ENCODE results near the gene SND1. TPM values are rescaled to one million over a fixed set of nuclear protein-coding genes. Genes with fewer than 3 reads are reported as not detected.

Gene SND1
- total and polyA plus RNA-seq, 2 donors (not counting 1 experiment from before 2014, with no cell fraction given): 137 to 174 TPM

DNA sequence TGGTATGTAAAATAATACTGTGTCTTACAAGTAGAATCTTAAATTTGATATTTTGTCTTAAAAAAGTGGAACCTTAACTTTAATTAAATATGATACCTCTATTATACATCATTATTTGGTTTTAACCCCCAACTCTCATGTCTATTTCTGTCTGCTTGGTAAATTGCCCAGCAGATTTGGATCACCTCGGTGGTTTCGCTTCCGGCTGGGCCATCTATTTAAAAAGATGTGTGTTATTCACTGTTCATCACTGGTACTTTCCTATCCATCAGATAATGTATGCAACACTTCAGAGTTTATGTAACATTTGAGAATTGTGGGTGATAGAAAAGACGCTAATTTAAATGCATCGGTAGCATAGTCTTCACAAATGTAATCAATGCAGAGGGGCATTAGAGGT lies 119.7 kb downstream of the SND1 start:
- TF ChIP-seq EZH2 (IDR thresholded peaks at IDR 0.05; ENCODE audit: low read length, missing control alignments): no peak
- TF ChIP-seq, protein P1, sequence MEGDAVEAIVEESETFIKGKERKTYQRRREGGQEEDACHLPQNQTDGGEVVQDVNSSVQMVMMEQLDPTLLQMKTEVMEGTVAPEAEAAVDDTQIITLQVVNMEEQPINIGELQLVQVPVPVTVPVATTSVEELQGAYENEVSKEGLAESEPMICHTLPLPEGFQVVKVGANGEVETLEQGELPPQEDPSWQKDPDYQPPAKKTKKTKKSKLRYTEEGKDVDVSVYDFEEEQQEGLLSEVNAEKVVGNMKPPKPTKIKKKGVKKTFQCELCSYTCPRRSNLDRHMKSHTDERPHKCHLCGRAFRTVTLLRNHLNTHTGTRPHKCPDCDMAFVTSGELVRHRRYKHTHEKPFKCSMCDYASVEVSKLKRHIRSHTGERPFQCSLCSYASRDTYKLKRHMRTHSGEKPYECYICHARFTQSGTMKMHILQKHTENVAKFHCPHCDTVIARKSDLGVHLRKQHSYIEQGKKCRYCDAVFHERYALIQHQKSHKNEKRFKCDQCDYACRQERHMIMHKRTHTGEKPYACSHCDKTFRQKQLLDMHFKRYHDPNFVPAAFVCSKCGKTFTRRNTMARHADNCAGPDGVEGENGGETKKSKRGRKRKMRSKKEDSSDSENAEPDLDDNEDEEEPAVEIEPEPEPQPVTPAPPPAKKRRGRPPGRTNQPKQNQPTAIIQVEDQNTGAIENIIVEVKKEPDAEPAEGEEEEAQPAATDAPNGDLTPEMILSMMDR (conservative IDR thresholded peaks at IDR 0.05 in 1 of 2, IDR thresholded peaks at IDR 0.05 in 1 of 2; ENCODE audit: low read depth in 1 of 2, low read length in 2 of 2): no peak
- Histone ChIP-seq H2AFZ (ENCODE audit: low read length) (no peak overlapping the region), H4K20me1 (ENCODE audit: control insufficient read depth, extremely low read depth, insufficient read depth, low read length) (peaks cover 2% of the 10 kb centered on the region)

DNA sequence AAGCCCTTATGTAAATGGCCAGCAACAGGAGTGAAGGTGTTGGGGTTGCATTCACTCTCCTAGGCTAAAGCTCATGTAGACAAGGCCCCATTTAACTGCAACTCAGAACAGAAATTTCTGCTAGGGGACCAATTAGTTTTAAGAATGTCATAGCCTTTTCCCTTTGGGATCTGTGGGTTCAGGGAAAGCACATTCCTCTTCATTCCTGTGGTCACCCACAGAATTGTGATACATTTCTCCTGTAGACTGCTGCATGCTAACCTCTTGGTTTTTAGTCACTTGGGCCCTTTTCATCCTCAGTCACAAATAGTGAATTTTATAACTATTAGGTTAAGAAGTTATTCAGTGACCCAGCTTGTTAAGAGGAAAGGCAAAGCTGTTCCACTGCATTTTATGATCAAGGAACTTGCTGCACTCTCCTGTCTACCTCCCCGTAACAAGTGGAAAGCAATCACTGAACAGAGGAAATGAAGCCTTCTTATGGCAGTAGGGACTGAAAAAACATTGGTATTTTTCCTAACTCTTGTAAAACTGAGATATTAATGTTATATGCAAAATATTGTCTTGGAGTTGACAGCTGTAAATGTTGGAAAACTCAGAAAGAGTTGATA lies 124.9 kb downstream of the SND1 start:
- Histone ChIP-seq H3K4me1 (ENCODE audit: control insufficient read depth, extremely low read depth, insufficient read depth, low read length) (peaks cover 5% of the 10 kb centered on the region), H2AFZ (ENCODE audit: low read length) (no peak overlapping the region), H3K4me2 (ENCODE audit: extremely low read depth, insufficient read depth, low read length) (no peak overlapping the region), H3K27me3 (ENCODE audit: control insufficient read depth, insufficient read depth, low read length) (no peaks in the 10 kb centered on the region), H4K20me1 (ENCODE audit: control insufficient read depth, extremely low read depth, insufficient read depth, low read length) (no peaks in the 10 kb centered on the region), H3K36me3 (ENCODE audit: control insufficient read depth, insufficient read depth, low read length) (no peaks in the 10 kb centered on the region), H3K9ac (ENCODE audit: insufficient read depth, low read length) (no peak overlapping the region), H3K9me3 (ENCODE audit: control insufficient read depth, insufficient read depth, low read depth, low read length) (no peaks in the 10 kb centered on the region), H3K79me2 (ENCODE audit: control insufficient read depth, insufficient read depth, low read length) (peaks cover 10% of the 10 kb centered on the region), H3K4me3 (replicated peaks in 1 of 4; ENCODE audit: control extremely low read depth in 1 of 4, insufficient read depth in 1 of 4, low read depth in 3 of 4, low read length in 4 of 4) (no peak overlapping the region), H3K27ac (ENCODE audit: insufficient read depth, low read length) (no peak overlapping the region)
- TF ChIP-seq, protein P1 (conservative IDR thresholded peaks at IDR 0.05 in 1 of 2, IDR thresholded peaks at IDR 0.05 in 1 of 2; ENCODE audit: low read depth in 1 of 2, low read length in 2 of 2): no peak
- TF ChIP-seq EZH2 (IDR thresholded peaks at IDR 0.05; ENCODE audit: low read length, missing control alignments): no peak
- peak; percentile 66 to 93 for DNase-seq (ENCODE audit: low read depth in 2 of 2)

More for the DNA sequence above, 119.7 kb downstream of the SND1 start:
- no peak overlapping the region for H3K27ac ChIP-seq (ENCODE audit: insufficient read depth, low read length)
- H3K27me3 ChIP-seq (ENCODE audit: control insufficient read depth, insufficient read depth, low read length): no peaks in the 10 kb centered on the region
- H3K79me2 ChIP-seq (ENCODE audit: control insufficient read depth, insufficient read depth, low read length): peaks cover 17% of the 10 kb centered on the region
- H3K4me1 ChIP-seq (ENCODE audit: control insufficient read depth, extremely low read depth, insufficient read depth, low read length): peaks cover 12% of the 10 kb centered on the region
- H3K4me2 ChIP-seq (ENCODE audit: extremely low read depth, insufficient read depth, low read length): no peak overlapping the region
- no peak for DNase-seq (ENCODE audit: low read depth in 2 of 2)
- no peaks in the 10 kb centered on the region for H3K36me3 ChIP-seq (ENCODE audit: control insufficient read depth, insufficient read depth, low read length)
- H3K4me3 ChIP-seq (replicated peaks in 1 of 4; ENCODE audit: control extremely low read depth in 1 of 4, insufficient read depth in 1 of 4, low read depth in 3 of 4, low read length in 4 of 4): no peak overlapping the region
- H3K9me3 ChIP-seq (ENCODE audit: control insufficient read depth, insufficient read depth, low read depth, low read length): no peaks in the 10 kb centered on the region
- H3K9ac ChIP-seq (ENCODE audit: insufficient read depth, low read length): no peak overlapping the region

DNA sequence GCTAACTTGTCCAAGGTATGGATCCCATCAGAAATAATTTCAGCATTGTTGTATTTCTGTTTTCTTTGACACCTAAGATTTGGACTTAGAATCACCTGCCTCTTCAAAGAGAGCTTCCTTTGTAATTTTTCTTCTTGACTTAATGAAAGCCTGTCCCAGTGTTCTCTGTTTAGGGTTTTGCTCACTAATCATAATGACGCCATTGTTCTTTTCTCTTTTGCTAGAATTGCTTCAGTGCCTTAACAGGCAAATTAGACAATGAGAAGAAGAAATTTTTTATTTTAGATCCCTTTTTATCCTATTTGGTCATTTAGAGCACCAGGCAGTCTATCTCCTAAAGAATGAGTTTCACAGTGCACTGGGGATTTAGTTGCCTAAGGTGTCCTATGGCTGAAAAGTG lies 128.5 kb downstream of the SND1 start:
- H3K4me3 ChIP-seq (replicated peaks in 1 of 4; ENCODE audit: control extremely low read depth in 1 of 4, insufficient read depth in 1 of 4, low read depth in 3 of 4, low read length in 4 of 4): no peak overlapping the region
- no peaks in the 10 kb centered on the region for H3K27me3 ChIP-seq (ENCODE audit: control insufficient read depth, insufficient read depth, low read length)
- H4K20me1 ChIP-seq (ENCODE audit: control insufficient read depth, extremely low read depth, insufficient read depth, low read length): no peaks in the 10 kb centered on the region
- H3K9me3 ChIP-seq (ENCODE audit: control insufficient read depth, insufficient read depth, low read depth, low read length): no peaks in the 10 kb centered on the region
- no peak for DNase-seq (ENCODE audit: low read depth in 2 of 2)
- peaks cover 18% of the 10 kb centered on the region for H3K79me2 ChIP-seq (ENCODE audit: control insufficient read depth, insufficient read depth, low read length)
- H3K27ac ChIP-seq (ENCODE audit: insufficient read depth, low read length): no peak overlapping the region
- no peak overlapping the region for H2AFZ ChIP-seq (ENCODE audit: low read length)
- H3K36me3 ChIP-seq (ENCODE audit: control insufficient read depth, insufficient read depth, low read length): no peaks in the 10 kb centered on the region
- TF ChIP-seq, protein P1 (conservative IDR thresholded peaks at IDR 0.05 in 1 of 2, IDR thresholded peaks at IDR 0.05 in 1 of 2; ENCODE audit: low read depth in 1 of 2, low read length in 2 of 2): no peak
- no peak for TF ChIP-seq EZH2 (IDR thresholded peaks at IDR 0.05; ENCODE audit: low read length, missing control alignments)
- H3K4me2 ChIP-seq (ENCODE audit: extremely low read depth, insufficient read depth, low read length): no peak overlapping the region
- H3K9ac ChIP-seq (ENCODE audit: insufficient read depth, low read length): no peak overlapping the region
- H3K4me1 ChIP-seq (ENCODE audit: control insufficient read depth, extremely low read depth, insufficient read depth, low read length): peaks cover 10% of the 10 kb centered on the region
